BJ (cell line): ENCODE measurements around the gene YJEFN3. TPM values are rescaled to one million over a fixed set of nuclear protein-coding genes. Genes with fewer than 3 reads are reported as not detected.

Experiments used
- CTCF ChIA-PET: fragments of 350-600 bp; formaldehyde crosslinking; extraction: SDS; loops from one replicate; lab custom pipeline; 2021; ENCODE audit warnings: antibody characterized with exemption, inconsistent platforms; lab: Yijun Ruan, JAX
- POLR2A ChIA-PET: fragments of 300-600 bp; sonication (Branson Sonifier 250); formaldehyde crosslinking; extraction: SDS; loops from one replicate; lab custom pipeline; 2021; ENCODE audit warnings: antibody characterized with exemption; lab: Charles Lee
- DNase-seq: peaks from one replicate; pipeline ENCODE4 v3.0.0-alpha.2; 2011; ENCODE audit warnings: low read depth
- H3K27me3 ChIP-seq: 2 replicates; pipeline ENCODE4 v1.6.0; 2011; ENCODE audit warnings: low read length; ENCODE audit not compliant: control insufficient read depth, insufficient read depth
- H3K36me3 ChIP-seq: 2 replicates; pipeline ENCODE4 v1.5.1; 2011; ENCODE audit warnings: low read length; ENCODE audit not compliant: control insufficient read depth, insufficient read depth
- H3K4me3 ChIP-seq: 2 replicates; pipeline ENCODE4 v1.5.1; 2011; ENCODE audit warnings: low read depth, mild to moderate bottlenecking, control low read depth, low read length
- polyA plus RNA-seq: library from polyadenylated mRNA; depleted of rRNA; stranded (reverse); fragments of >200 nt; gene quantifications from 2 replicates; pipeline ENCODE4 v1.2.3, GENCODE V29; 2011
- TF ChIP-seq, protein P1 (sequence below): IDR thresholded peaks from 2 replicates; pipeline ENCODE4 v1.5.1; 2011; ENCODE audit warnings: low read depth, mild to moderate bottlenecking, control low read depth, inconsistent platforms, low read length, moderate library complexity; ENCODE audit not compliant: insufficient read depth

The YJEFN3 gene
- polyA plus RNA-seq, 1 experiment, result 1.1 TPM

GRCh38 chr19:19545707-19546106, 17.0 kb downstream of the YJEFN3 start:
- CTCF ChIA-PET, result no interaction called here

DNA sequence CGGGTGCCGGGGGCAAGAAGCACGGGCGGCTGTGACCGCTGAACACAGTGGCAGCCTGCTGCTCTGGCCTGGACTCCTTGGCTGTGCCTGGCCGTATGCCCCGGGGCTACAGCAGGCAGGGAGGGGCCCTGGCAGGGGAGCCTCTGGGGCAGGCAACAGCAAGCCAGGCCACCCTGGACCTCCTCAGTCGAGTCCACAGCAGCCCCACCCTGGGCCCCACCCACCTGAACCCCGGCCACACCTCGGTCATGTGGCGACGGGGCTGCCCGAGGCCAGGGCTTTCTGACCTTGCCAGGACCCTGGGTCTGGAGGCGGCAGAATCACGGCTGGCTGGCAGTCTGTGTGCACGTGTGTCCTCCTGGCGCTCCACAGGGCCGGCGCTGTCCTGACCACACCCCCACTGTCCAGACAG, 18.0 kb downstream of the YJEFN3 start:
- CTCF ChIA-PET, result no interaction called here
- Histone ChIP-seq H3K36me3 (no peaks in the 10 kb centered on the region), H3K27me3 (no peaks in the 10 kb centered on the region; the same call in 1 of the 2 replicates), H3K4me3 (no peak overlapping the region)
- TF ChIP-seq, protein P1, sequence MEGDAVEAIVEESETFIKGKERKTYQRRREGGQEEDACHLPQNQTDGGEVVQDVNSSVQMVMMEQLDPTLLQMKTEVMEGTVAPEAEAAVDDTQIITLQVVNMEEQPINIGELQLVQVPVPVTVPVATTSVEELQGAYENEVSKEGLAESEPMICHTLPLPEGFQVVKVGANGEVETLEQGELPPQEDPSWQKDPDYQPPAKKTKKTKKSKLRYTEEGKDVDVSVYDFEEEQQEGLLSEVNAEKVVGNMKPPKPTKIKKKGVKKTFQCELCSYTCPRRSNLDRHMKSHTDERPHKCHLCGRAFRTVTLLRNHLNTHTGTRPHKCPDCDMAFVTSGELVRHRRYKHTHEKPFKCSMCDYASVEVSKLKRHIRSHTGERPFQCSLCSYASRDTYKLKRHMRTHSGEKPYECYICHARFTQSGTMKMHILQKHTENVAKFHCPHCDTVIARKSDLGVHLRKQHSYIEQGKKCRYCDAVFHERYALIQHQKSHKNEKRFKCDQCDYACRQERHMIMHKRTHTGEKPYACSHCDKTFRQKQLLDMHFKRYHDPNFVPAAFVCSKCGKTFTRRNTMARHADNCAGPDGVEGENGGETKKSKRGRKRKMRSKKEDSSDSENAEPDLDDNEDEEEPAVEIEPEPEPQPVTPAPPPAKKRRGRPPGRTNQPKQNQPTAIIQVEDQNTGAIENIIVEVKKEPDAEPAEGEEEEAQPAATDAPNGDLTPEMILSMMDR, result no peak
- DNase-seq, result no peak
- POLR2A ChIA-PET, result no interaction called here

More at GRCh38 chr19:19545707-19546106, 17.0 kb downstream of the YJEFN3 start:
- TF ChIP-seq, protein P1, result no peak
- Histone ChIP-seq H3K36me3 (no peaks in the 10 kb centered on the region), H3K27me3 (no peaks in the 10 kb centered on the region; the same call in 1 of the 2 replicates), H3K4me3 (no peak overlapping the region)
- POLR2A ChIA-PET, result no interaction called here
- DNase-seq, result no peak

- Histone ChIP-seq H3K4me3 (no peak overlapping the region), H3K27me3 (no peaks in the 10 kb centered on the region; the same call in 1 of the 2 replicates), H3K36me3 (no peaks in the 10 kb centered on the region)
- ChIA-PET POLR2A (no interaction called here), CTCF (interaction anchor here (1.6 to 1.7 kb wide), 2 partner anchors 16 to 96 kb away, joined by 4 to 10 read pairs; partner anchors contain the start of gene GMIP)
- TF ChIP-seq, protein P1, result no peak
- DNase-seq, result no peak
Measured at GRCh38 chr19:19547674-19548336, 19.1 kb downstream of the YJEFN3 start.

DNA sequence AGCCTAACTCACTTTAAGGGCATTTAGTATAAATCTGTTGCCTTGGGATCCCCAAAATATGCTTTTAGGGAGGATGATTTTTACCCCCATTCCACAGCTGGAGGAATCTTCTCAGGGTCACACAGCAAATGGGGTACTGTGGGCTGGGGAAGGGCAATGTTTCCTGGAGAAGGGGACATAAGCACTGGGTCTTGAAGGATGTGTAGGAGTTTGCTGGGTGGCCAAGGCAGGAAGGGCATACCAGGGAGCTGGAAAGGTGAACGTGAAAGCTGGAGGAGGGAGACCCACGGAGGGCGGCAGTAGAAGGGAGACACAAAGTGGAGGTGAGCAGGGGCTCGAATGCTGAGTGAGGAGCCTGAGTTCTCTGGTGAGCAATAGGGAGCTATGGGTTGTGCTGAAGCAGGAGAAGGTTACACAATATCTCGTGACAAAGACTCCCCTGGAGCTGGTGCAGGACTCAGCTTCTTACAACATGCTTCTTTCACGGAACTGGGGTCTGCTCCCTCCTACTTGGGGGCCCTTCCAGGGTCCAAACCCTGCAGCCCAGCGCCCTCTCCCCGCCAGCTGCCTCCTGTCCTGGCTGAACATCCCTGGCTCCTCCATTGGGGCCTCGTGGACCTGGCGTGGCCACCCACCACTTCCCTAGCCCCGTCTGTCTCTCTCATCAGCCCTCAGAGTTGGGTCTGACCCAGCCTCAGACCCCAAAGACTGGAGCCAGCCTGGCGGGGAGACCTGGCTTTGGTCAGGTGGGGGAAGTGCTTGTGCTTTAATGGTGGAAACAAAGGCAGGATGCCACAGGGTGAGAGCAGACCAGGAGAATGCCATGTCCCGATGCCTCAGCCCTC, 20.4 kb downstream of the YJEFN3 start:
- H3K4me3 ChIP-seq, result no peak overlapping the region
- CTCF ChIA-PET, result interaction anchor here (1.7 to 8.0 kb wide), 2 partner anchors 19 to 95 kb away, joined by 4 to 103 read pairs; partner anchors contain the start of genes GMIP and YJEFN3
- no peak for DNase-seq
- no peaks in the 10 kb centered on the region; the same call in 1 of the 2 replicates for H3K27me3 ChIP-seq
- POLR2A ChIA-PET, result no interaction called here
- H3K36me3 ChIP-seq, result no peaks in the 10 kb centered on the region
- TF ChIP-seq, protein P1, result no peak

GRCh38 chr19:19549804-19550464, 21.2 kb downstream of the YJEFN3 start:
- DNase-seq, result no peak
- Histone ChIP-seq H3K27me3 (no peaks in the 10 kb centered on the region; the same call in 1 of the 2 replicates), H3K36me3 (no peaks in the 10 kb centered on the region), H3K4me3 (no peak overlapping the region)
- ChIA-PET CTCF (interaction anchor here (0.6 to 8.0 kb wide), 8 partner anchors 11 to 200 kb away, joined by 3 to 103 read pairs (median 5); partner anchors contain the start of genes GMIP and YJEFN3), POLR2A (no interaction called here)
- TF ChIP-seq, protein P1, result no peak
